Glutamatergic neuron (in vitro differentiated cells): ENCODE data around the gene AMOTL2. TPM values are rescaled to one million over a fixed set of nuclear protein-coding genes. Genes with fewer than 3 reads are reported as not detected.

ENCODE experiments used
- DNase-seq: peaks from one replicate; pipeline ENCODE4 v3.0.0; 2022
- H3K27ac Mint-ChIP-seq: one replicate; pipeline ENCODE4 v1.8.0; 2020; ENCODE audit warnings: mild to moderate bottlenecking, mixed read lengths, inconsistent platforms; ENCODE audit not compliant: unreplicated experiment
- H3K27me3 Mint-ChIP-seq: one replicate; pipeline ENCODE4 v1.8.0; 2020; ENCODE audit warnings: mild to moderate bottlenecking, moderate library complexity, mixed read lengths, inconsistent platforms; ENCODE audit not compliant: unreplicated experiment
- H3K36me3 Mint-ChIP-seq: one replicate; pipeline ENCODE4 v1.8.0; 2020; ENCODE audit warnings: mild to moderate bottlenecking, mixed read lengths, inconsistent platforms; ENCODE audit not compliant: unreplicated experiment
- H3K4me1 Mint-ChIP-seq: one replicate; pipeline ENCODE4 v1.8.0; 2020; ENCODE audit warnings: mild to moderate bottlenecking, low read depth, mixed read lengths, inconsistent platforms; ENCODE audit not compliant: unreplicated experiment
- H3K4me3 Mint-ChIP-seq: one replicate; pipeline ENCODE4 v1.8.0; 2020; ENCODE audit warnings: mild to moderate bottlenecking, mixed read lengths, inconsistent platforms; ENCODE audit not compliant: unreplicated experiment
- H3K9me3 Mint-ChIP-seq: one replicate; pipeline ENCODE4 v1.8.0; 2020; ENCODE audit warnings: mild to moderate bottlenecking, moderate library complexity, mixed read lengths, inconsistent platforms; ENCODE audit not compliant: unreplicated experiment
- total RNA-seq: library from RNA; stranded (reverse); fragmentation: NEBNext Ultra II Directional; extraction: Animal tissue kit (Norgen Biotek cat#: 25700); gene quantifications from one replicate; pipeline ENCODE4 v1.2.1, GENCODE V29; 2021; ENCODE audit not compliant: unreplicated experiment
- TF ChIP-seq, protein P1 (sequence below): fragments of 200-600 bp; sonication (generic); IDR thresholded peaks from one replicate; pipeline ENCODE4 v1.5.0; 2021; ENCODE audit not compliant: partially characterized antibody, unreplicated experiment

Gene AMOTL2
- total RNA-seq, 1 donor from 2014 or later = 38.1 TPM

DNA sequence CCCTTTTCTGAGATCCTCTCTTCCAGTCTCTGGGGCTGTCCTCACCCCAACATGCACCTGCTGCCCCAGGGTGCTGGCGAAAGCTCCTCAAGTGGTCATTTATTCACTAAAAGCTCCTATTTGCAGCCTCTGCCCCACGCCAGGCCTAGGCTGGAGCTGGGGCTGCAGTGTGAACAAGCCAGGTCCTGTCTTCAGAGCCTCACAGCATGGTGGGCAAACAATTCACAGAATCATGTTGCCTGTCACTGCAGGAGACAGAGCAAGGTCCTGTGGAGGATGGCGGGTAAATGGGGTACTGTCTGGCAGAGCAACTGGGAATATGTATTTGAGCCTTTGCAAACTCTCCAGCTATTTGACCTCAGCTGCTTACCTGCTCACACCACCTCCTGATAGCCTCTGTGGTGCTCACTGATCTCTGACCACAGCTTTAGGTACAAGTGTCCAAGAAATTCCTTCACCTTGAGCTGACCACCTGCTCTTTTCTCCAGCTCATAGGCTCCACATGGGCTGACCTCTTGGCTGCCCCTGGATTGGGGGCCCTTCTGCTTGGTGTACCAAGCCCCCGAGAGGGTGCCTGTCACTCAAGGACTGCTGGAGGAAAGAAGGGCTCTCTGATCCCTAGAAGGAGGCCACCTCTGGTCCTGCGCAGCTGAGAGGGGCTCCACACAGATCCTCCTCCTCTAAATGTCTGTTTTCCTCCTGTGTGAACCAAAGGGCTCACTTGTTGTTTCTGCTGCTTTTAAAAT lies 35.6 kb downstream of the AMOTL2 start:
- Mint-ChIP-seq H3K36me3 (peaks cover 8% of the 10 kb centered on the region), H3K27me3 (peaks cover 13% of the 10 kb centered on the region), H3K4me1 (peaks cover 7% of the 10 kb centered on the region), H3K27ac (no peak overlapping the region), H3K4me3 (no peak overlapping the region), H3K9me3 (peaks cover 2% of the 10 kb centered on the region)
- TF ChIP-seq, protein P1, sequence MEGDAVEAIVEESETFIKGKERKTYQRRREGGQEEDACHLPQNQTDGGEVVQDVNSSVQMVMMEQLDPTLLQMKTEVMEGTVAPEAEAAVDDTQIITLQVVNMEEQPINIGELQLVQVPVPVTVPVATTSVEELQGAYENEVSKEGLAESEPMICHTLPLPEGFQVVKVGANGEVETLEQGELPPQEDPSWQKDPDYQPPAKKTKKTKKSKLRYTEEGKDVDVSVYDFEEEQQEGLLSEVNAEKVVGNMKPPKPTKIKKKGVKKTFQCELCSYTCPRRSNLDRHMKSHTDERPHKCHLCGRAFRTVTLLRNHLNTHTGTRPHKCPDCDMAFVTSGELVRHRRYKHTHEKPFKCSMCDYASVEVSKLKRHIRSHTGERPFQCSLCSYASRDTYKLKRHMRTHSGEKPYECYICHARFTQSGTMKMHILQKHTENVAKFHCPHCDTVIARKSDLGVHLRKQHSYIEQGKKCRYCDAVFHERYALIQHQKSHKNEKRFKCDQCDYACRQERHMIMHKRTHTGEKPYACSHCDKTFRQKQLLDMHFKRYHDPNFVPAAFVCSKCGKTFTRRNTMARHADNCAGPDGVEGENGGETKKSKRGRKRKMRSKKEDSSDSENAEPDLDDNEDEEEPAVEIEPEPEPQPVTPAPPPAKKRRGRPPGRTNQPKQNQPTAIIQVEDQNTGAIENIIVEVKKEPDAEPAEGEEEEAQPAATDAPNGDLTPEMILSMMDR = no peak
- DNase-seq = no peak

- Mint-ChIP-seq H3K27ac (no peak overlapping the region), H3K27me3 (peaks cover 13% of the 10 kb centered on the region)
These were observed 36.1 kb downstream of the AMOTL2 start for GRCh38 chr3:134338201-134338512.

GRCh38 chr3:134337511-134338200 lies 36.6 kb downstream of the AMOTL2 start:
- Mint-ChIP-seq H3K9me3 (peaks cover 5% of the 10 kb centered on the region), H3K36me3 (peaks cover 8% of the 10 kb centered on the region), H3K27ac (no peak overlapping the region), H3K27me3 (peaks cover 13% of the 10 kb centered on the region), H3K4me3 (no peak overlapping the region), H3K4me1 (peaks cover 7% of the 10 kb centered on the region)
- TF ChIP-seq, protein P1 = no peak
- no peak for DNase-seq

More at GRCh38 chr3:134338201-134338512, 36.1 kb downstream of the AMOTL2 start:
- peaks cover 8% of the 10 kb centered on the region for H3K36me3 Mint-ChIP-seq
- no peak for DNase-seq
- peaks cover 5% of the 10 kb centered on the region for H3K9me3 Mint-ChIP-seq
- H3K4me1 Mint-ChIP-seq = peaks cover 7% of the 10 kb centered on the region
- TF ChIP-seq, protein P1 = no peak
- H3K4me3 Mint-ChIP-seq = no peak overlapping the region

GRCh38 chr3:134337071-134337482 lies 37.2 kb downstream of the AMOTL2 start:
- Mint-ChIP-seq H3K4me1 (peaks cover 7% of the 10 kb centered on the region), H3K27me3 (peaks cover 13% of the 10 kb centered on the region), H3K4me3 (no peak overlapping the region), H3K9me3 (peaks cover 5% of the 10 kb centered on the region), H3K36me3 (peaks cover 8% of the 10 kb centered on the region), H3K27ac (no peak overlapping the region)
- no peak for DNase-seq
- TF ChIP-seq, protein P1 = no peak

- Mint-ChIP-seq H3K4me1 (peaks cover 6% of the 10 kb centered on the region), H3K4me3 (no peak overlapping the region), H3K27ac (no peak overlapping the region), H3K27me3 (peaks cover 13% of the 10 kb centered on the region), H3K36me3 (peaks cover 8% of the 10 kb centered on the region), H3K9me3 (peaks cover 5% of the 10 kb centered on the region)
- DNase-seq = no peak
- TF ChIP-seq, protein P1 = no peak
These were observed 37.7 kb downstream of the AMOTL2 start for GRCh38 chr3:134336587-134336986.
